UCSD-AML1 (cell line): ENCODE measurements around the gene OVOL3.
"Not testable (repeated sequence)": the region's sequence is repeated elsewhere in the genome, so short reads cannot be mapped to it uniquely, and the experiment has no call there.

Source experiments
- DNase-seq: peaks from one replicate; lab custom pipeline; 2025; ENCODE audit not compliant: unreplicated experiment; lab: John Stamatoyannopoulos, UW

The OVOL3 gene

GRCh38 chr19:36128392-36128736 lies 17.4 kb downstream of the OVOL3 start:
- DNase-seq, result peak; percentile 78

- not testable (repeated sequence) for DNase-seq
Observed at GRCh38 chr19:36131221-36131620, 20.3 kb downstream of the OVOL3 start.

DNA sequence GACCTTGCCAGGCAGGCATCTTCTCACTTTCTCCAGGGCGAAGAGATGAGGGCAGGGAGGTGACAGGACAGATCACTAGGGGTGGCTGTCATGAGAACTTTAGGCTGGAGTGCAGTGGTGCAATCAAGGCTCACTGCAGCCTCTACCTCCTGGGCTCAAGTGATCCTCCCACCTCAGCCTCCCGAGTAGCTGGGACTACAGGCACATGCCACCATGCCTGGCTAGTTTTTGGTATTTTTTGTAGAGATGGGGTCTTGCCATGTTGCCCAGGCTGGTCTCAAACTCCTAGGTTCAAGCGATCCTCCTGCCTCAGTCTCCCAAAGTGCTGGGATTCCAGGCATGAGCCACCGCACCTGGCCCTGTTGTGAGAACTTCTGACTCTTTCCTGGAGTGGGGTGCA lies 23.9 kb downstream of the OVOL3 start:
- not testable (repeated sequence) for DNase-seq

DNA sequence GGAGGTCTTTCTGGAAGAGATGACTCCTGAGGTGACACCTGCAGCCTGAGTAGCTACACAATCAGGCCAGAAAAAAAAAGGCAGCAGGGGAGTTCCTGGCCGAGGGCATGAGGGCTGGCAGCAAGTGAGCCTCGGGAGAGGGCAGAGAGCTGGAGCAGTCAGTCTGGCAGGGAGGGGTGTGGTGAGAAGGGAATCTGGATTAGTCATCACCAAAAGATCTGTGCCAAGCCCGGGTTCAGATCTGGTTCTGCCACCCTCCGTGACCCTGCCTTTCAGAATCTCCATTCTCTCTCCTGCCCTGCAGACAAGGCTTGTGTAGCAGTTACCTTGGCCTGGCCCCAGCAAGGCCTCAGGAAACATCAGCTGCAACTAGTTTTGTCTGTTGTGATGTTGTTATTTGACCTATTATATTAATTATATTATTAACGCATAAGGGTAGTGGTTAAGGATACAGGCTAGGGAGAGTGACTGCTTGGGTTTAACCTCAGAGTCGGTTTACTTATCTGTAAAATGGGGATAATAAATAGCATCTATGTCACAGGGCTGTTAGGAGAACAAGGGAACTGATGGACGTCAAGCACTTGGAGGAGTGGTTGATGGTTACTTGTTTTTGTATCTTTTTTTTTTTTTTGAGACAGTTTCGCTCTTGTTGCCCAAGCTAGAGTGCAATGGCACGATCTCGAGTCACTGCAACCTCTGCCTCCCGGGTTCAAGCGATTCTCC lies 26.2 kb downstream of the OVOL3 start:
- no peak for DNase-seq

GRCh38 chr19:36139120-36139472 lies 28.2 kb downstream of the OVOL3 start:
- no peak for DNase-seq

DNA sequence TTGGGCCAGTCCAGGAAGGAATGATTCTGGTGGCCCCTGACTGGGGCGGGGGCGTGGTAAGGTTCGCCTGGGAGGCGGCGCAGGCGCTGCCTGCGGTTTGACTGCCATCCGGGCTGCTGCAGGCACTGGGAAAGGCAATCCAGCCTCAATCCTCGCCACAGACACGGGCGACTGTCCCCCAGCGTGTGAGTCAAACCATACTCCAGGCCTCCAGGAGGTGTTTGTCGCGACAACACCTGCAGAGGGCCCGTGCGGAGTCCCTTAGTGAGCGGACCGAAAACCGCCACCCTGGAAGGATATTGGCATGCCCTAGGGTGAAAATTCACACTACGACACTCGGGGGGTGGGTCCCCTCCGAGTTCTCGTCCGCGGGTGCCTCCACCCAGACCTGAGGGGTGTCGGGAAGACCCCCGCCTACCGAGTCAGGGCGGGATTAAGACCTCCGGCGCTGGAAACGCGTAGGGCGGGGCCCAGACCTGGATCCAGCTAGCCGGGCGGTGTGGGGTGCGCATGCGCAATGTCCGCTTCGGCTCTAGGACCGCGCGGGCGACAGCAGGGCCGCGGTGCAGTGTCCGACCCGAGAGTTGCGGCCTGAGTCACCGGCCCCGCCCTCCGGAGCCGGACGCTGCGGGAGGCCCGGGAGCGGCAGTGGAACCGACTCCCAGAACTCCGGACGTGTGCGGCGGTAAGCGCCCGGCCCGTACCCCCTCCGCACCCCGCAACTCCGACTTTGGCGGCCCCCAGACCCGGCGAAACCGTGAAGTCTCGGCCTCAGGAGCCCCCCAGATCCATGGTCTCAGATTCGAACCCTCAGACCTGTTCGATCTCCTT lies 28.7 kb downstream of the OVOL3 start, which contains the start of gene CAPNS1:
Gene CAPNS1, plus strand, starts transcription at position 594 of the 831 bp plus-strand sequence. CDS start 946 bp downstream, outside the sequence.
- peak; percentile 99 for DNase-seq

DNA sequence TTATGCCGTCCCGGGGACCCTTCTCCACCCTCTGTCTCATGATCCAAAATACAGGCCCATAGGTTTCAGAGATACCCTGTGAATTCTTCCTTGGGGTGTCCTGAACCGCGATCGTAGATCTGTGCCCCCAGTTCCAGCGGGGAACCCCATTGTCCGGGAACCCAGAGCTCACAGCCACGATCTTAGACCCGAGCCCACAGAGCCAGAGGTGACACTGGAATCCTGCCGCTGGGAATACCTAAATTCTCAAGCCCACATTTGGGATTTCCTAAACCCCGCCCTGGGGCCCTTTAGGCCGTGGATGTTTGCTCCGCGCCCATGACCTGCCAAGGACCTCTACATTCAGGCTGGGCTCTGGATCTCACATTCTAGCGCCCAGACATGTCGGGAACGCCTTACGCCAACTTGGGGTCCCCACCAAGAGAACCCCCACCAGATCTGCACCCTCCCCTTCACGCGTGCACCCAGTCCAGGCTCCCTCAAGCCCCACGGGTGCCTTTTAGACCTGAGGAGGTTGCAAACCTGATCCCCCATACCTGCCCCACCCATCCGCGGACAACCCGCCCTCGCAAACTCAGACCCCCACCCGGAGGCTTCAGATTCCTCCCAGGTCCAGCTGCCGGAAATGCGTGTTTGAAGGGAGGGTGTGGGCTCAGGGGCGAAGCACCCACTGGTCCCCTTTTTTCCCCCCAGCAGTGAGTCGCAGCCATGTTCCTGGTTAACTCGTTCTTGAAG lies 29.5 kb downstream of the OVOL3 start:
- peak; percentile 60 for DNase-seq

- peak; percentile 86 for DNase-seq
Observed at GRCh38 chr19:36141039-36141927, 30.3 kb downstream of the OVOL3 start.

- DNase-seq, result no peak
Observed at GRCh38 chr19:36142046-36142445, 31.1 kb downstream of the OVOL3 start.

DNA sequence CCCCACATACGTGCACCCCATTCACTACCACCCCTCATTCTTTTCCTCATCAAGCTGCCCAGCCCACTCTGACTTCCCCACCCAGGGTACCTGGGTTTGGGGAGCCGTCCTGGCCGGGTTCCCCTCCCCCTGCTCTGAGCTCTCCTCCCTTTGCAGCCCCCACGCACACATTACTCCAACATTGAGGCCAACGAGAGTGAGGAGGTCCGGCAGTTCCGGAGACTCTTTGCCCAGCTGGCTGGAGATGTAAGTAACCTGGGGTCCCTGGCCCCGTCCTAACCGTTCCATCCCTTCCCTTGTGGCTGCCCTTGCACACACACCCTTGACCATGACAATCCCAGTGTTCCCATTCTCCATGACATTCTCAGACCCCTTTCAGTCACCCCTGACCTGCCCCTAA lies 31.6 kb downstream of the OVOL3 start:
- no peak for DNase-seq

DNA sequence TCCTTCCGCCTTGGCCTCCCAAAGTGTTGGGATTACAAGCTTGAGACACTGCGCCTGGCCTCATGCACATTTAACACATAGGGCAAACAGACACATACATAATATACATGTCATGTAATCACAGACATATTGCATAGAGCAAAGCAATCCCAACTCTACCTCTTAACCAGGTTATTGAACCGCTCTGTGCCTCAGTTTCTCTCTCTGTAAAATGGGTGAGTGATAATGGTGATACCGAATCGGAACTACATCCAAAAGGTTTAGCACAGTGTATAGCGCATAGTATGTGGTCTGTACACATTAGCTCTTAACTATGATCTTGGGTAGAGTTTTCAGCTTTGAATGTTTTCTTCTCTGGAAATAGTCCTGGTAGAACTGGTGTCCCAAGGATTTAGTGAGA lies 33.7 kb downstream of the OVOL3 start:
- no peak for DNase-seq

GRCh38 chr19:36149673-36150406 lies 38.9 kb downstream of the OVOL3 start:
- no peak for DNase-seq

- no peak for DNase-seq
Observed at GRCh38 chr19:36150586-36150985, 39.6 kb downstream of the OVOL3 start.

- DNase-seq, result no peak
Observed at GRCh38 chr19:36151144-36152018, 40.4 kb downstream of the OVOL3 start.

GRCh38 chr19:36152019-36152351 lies 41.0 kb downstream of the OVOL3 start:
- DNase-seq, result no peak

DNA sequence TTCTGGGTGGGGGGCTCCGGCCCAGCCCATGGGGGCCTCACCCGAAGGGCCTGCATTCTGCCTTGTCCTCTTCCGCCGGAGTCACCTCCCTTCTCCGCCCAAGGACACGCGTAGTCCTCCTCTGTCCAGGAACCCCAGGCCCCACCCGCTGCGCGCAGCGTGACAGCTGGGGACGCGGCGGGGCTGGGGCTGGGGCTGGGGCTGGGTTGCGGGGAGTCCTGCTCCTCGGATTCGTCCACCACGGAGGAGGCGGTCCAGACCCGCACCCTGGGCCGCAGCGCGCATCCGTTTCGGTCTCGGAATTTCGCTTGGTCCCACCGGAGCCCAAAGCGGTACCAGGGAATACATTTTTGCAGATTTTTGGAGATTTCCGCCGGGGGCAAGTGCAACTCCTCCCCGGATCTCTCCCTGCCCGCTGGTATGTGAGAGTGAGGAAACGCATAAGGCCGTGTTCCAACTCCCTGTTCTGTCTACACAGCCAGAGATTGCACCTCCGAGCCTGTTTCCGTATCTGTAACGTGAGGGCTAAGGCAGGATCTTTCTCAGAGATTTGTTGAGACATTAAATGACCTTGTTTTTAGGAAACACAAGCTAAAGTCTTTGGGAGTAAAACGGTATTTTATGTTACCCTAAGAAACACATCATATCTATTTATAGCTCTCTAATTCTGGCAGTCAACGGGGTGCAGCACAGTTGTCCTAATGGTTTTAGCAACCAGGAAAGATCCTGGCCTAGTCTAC lies 41.6 kb downstream of the OVOL3 start, which contains the start of gene COX7A1:
Gene COX7A1, minus strand, starts transcription at position 96 of the 740 bp plus-strand sequence. Its CDS starts 40 bp downstream, at position 56.
- DNase-seq, result no peak

DNA sequence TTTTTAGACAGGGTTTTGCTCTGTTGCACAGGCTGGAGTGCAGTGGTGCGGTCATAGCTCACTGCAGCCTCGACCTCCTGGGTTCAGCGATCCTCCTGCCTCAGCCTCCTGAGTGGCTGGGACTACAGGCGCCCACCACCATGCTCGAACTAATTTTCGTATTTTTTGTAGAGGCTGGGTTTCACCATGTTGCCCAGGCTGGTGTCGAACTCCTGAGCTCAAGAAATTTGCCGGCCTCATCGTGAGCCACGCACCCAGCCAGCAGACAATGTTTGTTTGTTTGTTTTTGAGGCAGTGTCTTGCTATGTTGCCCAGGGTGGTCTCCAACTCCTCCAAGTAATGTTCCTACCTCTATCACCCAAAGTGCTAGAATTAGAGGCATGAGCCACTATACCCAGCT lies 42.2 kb downstream of the OVOL3 start:
- DNase-seq, result no peak

DNA sequence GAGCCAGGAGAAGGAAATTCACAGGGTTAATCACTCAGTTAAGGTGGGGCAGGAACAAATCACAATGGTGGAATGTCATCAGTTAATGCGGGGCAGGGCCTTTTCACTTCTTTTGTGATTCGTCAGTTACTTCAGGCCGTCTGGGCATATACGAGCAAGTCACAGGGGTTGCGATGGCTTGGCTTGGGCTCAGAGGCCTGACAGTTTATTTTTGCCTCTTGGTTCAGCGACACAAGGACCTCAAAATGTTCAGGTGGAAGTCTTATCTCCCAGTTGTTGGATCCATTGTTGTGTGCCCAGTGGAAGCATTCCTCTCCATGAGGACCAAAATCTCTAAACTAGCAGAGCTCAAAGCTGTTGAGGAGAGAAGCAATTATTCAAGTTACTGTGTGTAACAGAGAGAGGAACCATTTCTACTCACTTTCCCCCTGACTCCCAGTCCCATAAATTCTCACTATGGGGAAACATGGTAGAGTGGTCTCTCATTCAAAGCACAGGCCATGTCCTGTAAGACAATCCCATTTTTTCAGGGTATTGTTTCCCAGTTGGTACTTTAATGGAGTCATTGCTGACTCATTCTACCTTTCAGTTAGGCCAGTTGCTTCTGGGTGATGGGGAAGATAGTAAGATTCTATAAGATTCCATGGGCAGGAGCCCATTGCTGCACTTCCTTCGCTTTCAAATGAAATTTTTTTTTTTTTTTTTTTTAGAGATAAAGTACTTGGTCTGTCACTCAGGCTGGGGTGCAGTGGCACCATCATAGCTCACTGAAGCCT lies 50.1 kb downstream of the OVOL3 start:
- no peak for DNase-seq
